ENCODE results near the gene PSMG2.

GRCh38 chr18:12769644-12770440 lies 67.0 kb downstream of the PSMG2 start:
- TF ChIP-seq, protein P1, sequence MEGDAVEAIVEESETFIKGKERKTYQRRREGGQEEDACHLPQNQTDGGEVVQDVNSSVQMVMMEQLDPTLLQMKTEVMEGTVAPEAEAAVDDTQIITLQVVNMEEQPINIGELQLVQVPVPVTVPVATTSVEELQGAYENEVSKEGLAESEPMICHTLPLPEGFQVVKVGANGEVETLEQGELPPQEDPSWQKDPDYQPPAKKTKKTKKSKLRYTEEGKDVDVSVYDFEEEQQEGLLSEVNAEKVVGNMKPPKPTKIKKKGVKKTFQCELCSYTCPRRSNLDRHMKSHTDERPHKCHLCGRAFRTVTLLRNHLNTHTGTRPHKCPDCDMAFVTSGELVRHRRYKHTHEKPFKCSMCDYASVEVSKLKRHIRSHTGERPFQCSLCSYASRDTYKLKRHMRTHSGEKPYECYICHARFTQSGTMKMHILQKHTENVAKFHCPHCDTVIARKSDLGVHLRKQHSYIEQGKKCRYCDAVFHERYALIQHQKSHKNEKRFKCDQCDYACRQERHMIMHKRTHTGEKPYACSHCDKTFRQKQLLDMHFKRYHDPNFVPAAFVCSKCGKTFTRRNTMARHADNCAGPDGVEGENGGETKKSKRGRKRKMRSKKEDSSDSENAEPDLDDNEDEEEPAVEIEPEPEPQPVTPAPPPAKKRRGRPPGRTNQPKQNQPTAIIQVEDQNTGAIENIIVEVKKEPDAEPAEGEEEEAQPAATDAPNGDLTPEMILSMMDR (IDR thresholded peaks at IDR 0.05), result no peak
- TF ChIP-seq, protein P2, sequence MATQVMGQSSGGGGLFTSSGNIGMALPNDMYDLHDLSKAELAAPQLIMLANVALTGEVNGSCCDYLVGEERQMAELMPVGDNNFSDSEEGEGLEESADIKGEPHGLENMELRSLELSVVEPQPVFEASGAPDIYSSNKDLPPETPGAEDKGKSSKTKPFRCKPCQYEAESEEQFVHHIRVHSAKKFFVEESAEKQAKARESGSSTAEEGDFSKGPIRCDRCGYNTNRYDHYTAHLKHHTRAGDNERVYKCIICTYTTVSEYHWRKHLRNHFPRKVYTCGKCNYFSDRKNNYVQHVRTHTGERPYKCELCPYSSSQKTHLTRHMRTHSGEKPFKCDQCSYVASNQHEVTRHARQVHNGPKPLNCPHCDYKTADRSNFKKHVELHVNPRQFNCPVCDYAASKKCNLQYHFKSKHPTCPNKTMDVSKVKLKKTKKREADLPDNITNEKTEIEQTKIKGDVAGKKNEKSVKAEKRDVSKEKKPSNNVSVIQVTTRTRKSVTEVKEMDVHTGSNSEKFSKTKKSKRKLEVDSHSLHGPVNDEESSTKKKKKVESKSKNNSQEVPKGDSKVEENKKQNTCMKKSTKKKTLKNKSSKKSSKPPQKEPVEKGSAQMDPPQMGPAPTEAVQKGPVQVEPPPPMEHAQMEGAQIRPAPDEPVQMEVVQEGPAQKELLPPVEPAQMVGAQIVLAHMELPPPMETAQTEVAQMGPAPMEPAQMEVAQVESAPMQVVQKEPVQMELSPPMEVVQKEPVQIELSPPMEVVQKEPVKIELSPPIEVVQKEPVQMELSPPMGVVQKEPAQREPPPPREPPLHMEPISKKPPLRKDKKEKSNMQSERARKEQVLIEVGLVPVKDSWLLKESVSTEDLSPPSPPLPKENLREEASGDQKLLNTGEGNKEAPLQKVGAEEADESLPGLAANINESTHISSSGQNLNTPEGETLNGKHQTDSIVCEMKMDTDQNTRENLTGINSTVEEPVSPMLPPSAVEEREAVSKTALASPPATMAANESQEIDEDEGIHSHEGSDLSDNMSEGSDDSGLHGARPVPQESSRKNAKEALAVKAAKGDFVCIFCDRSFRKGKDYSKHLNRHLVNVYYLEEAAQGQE (IDR thresholded peaks at IDR 0.05; ENCODE audit: insufficient read depth in 1 of 2, low read depth in 2 of 2, low read length in 1 of 2), result no peak
- no peak for TF ChIP-seq POLR2AphosphoS5 (IDR thresholded peaks at IDR 0.05; ENCODE audit: low read depth, low read length)
- TF ChIP-seq TCF7L2 (IDR thresholded peaks at IDR 0.05; ENCODE audit: low read depth, low read length), result no peak
- TF ChIP-seq SIN3A (IDR thresholded peaks at IDR 0.05; ENCODE audit: borderline replicate concordance, insufficient read depth, low read depth, low read length), result no peak
